H1 (cell line): ENCODE data around the gene AP2A1. TPM values are rescaled to one million over a fixed set of nuclear protein-coding genes. Genes with fewer than 3 reads are reported as not detected.
A peak's percentile ranks its signal among the peaks of the same experiment; 100 is the strongest.

Experiments
- CTCF ChIA-PET: fragments of 300-600 bp; sonication (Branson Sonifier 250); formaldehyde crosslinking; loops from one replicate; lab custom pipeline; 2021; ENCODE audit not compliant: partially characterized antibody; lab: Charles Lee
- POLR2A ChIA-PET: fragments of 300-600 bp; sonication (Branson Sonifier 250); formaldehyde crosslinking; loops from one replicate; lab custom pipeline; 2021; ENCODE audit warnings: inconsistent platforms; ENCODE audit not compliant: partially characterized antibody; lab: Charles Lee
- DNase-seq, 2 experiments: peaks; one replicate each; pipeline versions ENCODE4 v3.0.0 to v3.0.0-alpha.2; 2010 to 2022; ENCODE audit warnings: low spot score in 2 of 2, low read depth in 1 of 2, mixed read lengths in 1 of 2
- FAIRE-seq: peaks from 2 replicates; lab custom pipeline; 2011; peaks lifted over from hg19 to GRCh38; lab: Jason Lieb, UNC
- H2AFZ ChIP-seq: 2 replicates; pipeline ENCODE4 v1.8.1; 2012; ENCODE audit warnings: low read length, inconsistent platforms
- H2AK5ac ChIP-seq: 2 replicates; pipeline ENCODE4 v1.6.1; 2013; ENCODE audit warnings: low read depth, low read length
- H2BK120ac ChIP-seq: replicated peaks from 2 replicates; pipeline ENCODE3; 2013; ENCODE audit warnings: low read depth, low read length, inconsistent platforms
- H2BK12ac ChIP-seq: 2 replicates; pipeline ENCODE4 v1.6.1; 2013; ENCODE audit warnings: low read depth, low read length
- H2BK15ac ChIP-seq: 2 replicates; pipeline ENCODE4 v1.6.1; 2013; ENCODE audit warnings: low read length
- H2BK20ac ChIP-seq: 2 replicates; pipeline ENCODE4 v1.6.1; 2013; ENCODE audit warnings: low read length
- H2BK5ac ChIP-seq: 2 replicates; pipeline ENCODE4 v1.6.1; 2013; ENCODE audit warnings: low read depth, low read length
- H3K14ac ChIP-seq: 2 replicates; pipeline ENCODE4 v1.6.1; 2013; ENCODE audit warnings: inconsistent platforms; ENCODE audit not compliant: insufficient read length
- H3K18ac ChIP-seq: 2 replicates; pipeline ENCODE4 v1.6.1; 2013; ENCODE audit warnings: low read length; ENCODE audit errors: extremely low read depth
- H3K23ac ChIP-seq: 2 replicates; pipeline ENCODE4 v1.6.1; 2013; ENCODE audit warnings: inconsistent platforms; ENCODE audit not compliant: insufficient read length
- H3K23me2 ChIP-seq: 2 replicates; pipeline ENCODE4 v1.6.1; 2013; ENCODE audit warnings: low read depth, low read length
- H3K27ac ChIP-seq: 2 replicates; pipeline ENCODE4 v1.6.1; 2011; ENCODE audit warnings: low read depth, low read length, inconsistent platforms
- H3K27me3 ChIP-seq, 4 experiments: replicated peaks in 1 of 4; 1 replicate in 1 of 4; 2 replicates in 3 of 4; pipeline versions ENCODE4 v1.6.1 to v1.8.1; 2011 to 2013; ENCODE audit warnings: low read length in 3 of 4, mild to moderate bottlenecking in 3 of 4, inconsistent platforms in 2 of 4, mixed read lengths in 2 of 4, moderate library complexity in 1 of 4; ENCODE audit not compliant: control insufficient read depth in 3 of 4, insufficient read depth in 3 of 4; ENCODE audit errors: extremely low read depth in 1 of 4
- H3K36me3 ChIP-seq, 4 experiments: 2 replicates each; pipeline versions ENCODE4 v1.6.1 to v1.8.1; 2011 to 2013; ENCODE audit warnings: mild to moderate bottlenecking in 4 of 4, low read length in 3 of 4, moderate library complexity in 2 of 4, control low read depth in 1 of 4, inconsistent platforms in 1 of 4; ENCODE audit not compliant: insufficient read depth in 4 of 4, control insufficient read depth in 2 of 4
- H3K4ac ChIP-seq: replicated peaks from 2 replicates; pipeline ENCODE3; 2013; ENCODE audit warnings: low read length, low read depth, mixed read lengths, inconsistent platforms; ENCODE audit not compliant: insufficient read length
- H3K4me1 ChIP-seq, 4 experiments: replicated peaks in 1 of 4; 1 replicate in 1 of 4; 2 replicates in 3 of 4; pipeline versions ENCODE4 v1.6.1 to v1.8.1; 2011 to 2013; ENCODE audit warnings: low read length in 3 of 4, inconsistent platforms in 2 of 4, mixed read lengths in 1 of 4; ENCODE audit not compliant: insufficient read depth in 4 of 4, control insufficient read depth in 3 of 4
- H3K4me2 ChIP-seq, 2 experiments: 2 replicates each; pipeline versions ENCODE4 v1.6.1 to v1.8.1; 2011 to 2013; ENCODE audit warnings: low read depth in 2 of 2, low read length in 2 of 2, control low read depth in 1 of 2, inconsistent platforms in 1 of 2, mild to moderate bottlenecking in 1 of 2; ENCODE audit not compliant: insufficient read depth in 1 of 2
- H3K4me3 ChIP-seq, 4 experiments: fragments of 200-600, 300-600 bp in 1 of 4; sonication (generic), shearing (Covaris generic), sonication (Bioruptor Twin) in 1 of 4; 2 replicates each; pipeline versions ENCODE4 v1.5.1 to v1.8.1; 2011 to 2016; ENCODE audit warnings: low read length in 4 of 4, low read depth in 3 of 4, control low read depth in 2 of 4, inconsistent platforms in 2 of 4, mild to moderate bottlenecking in 2 of 4, mixed read lengths in 1 of 4, moderate library complexity in 1 of 4; ENCODE audit not compliant: insufficient read depth in 2 of 4; ENCODE audit errors: extremely low read depth in 1 of 4
- H3K56ac ChIP-seq: replicated peaks from 2 replicates; pipeline ENCODE3; 2013; ENCODE audit warnings: low read depth, mild to moderate bottlenecking, mixed read lengths, low read length, inconsistent platforms; ENCODE audit not compliant: insufficient read length
- H3K79me1 ChIP-seq: 2 replicates; pipeline ENCODE4 v1.6.1; 2013; ENCODE audit warnings: low read depth, low read length, control low read depth
- H3K79me2 ChIP-seq, 2 experiments: 2 replicates each; pipeline versions ENCODE4 v1.6.1 to v1.8.1; 2012 to 2013; ENCODE audit warnings: low read length in 2 of 2, mild to moderate bottlenecking in 2 of 2, inconsistent platforms in 1 of 2; ENCODE audit not compliant: insufficient read depth in 2 of 2, control insufficient read depth in 1 of 2
- H3K9ac ChIP-seq, 4 experiments: replicated peaks in 1 of 4; 1 replicate in 1 of 4; 2 replicates in 3 of 4; pipeline versions ENCODE4 v1.6.1 to v1.8.1; 2011 to 2013; ENCODE audit warnings: low read depth in 3 of 4, low read length in 3 of 4, control low read depth in 2 of 4, mild to moderate bottlenecking in 2 of 4, moderate library complexity in 2 of 4, inconsistent platforms in 1 of 4; ENCODE audit errors: extremely low read depth in 1 of 4
- H3K9me3 ChIP-seq, 2 experiments: 2 replicates each; pipeline versions ENCODE4 v1.6.1 to v1.8.1; 2012 to 2013; ENCODE audit warnings: mild to moderate bottlenecking in 2 of 2, moderate library complexity in 2 of 2, control low read depth in 1 of 2, inconsistent platforms in 1 of 2, low read depth in 1 of 2, low read length in 1 of 2, mixed read lengths in 1 of 2; ENCODE audit not compliant: insufficient read depth in 2 of 2
- H4K20me1 ChIP-seq, 2 experiments: replicated peaks in 1 of 2; 2 replicates each; pipeline versions ENCODE3 to v1.8.1; 2011 to 2013; ENCODE audit warnings: inconsistent platforms in 2 of 2, low read length in 2 of 2, mild to moderate bottlenecking in 1 of 2; ENCODE audit not compliant: insufficient read depth in 2 of 2, control insufficient read depth in 1 of 2
- H4K5ac ChIP-seq: 2 replicates; pipeline ENCODE4 v1.6.1; 2013; ENCODE audit warnings: low read length, low read depth, mixed read lengths, inconsistent platforms; ENCODE audit not compliant: insufficient read length
- H4K8ac ChIP-seq: 2 replicates; pipeline ENCODE4 v1.8.0; 2013; ENCODE audit warnings: mild to moderate bottlenecking, moderate library complexity, low read length, inconsistent platforms; ENCODE audit not compliant: insufficient read depth; ENCODE audit errors: extremely low read depth
- H4K91ac ChIP-seq: replicated peaks from 2 replicates; pipeline ENCODE3; 2013; ENCODE audit warnings: low read length, mixed read lengths, inconsistent platforms; ENCODE audit not compliant: insufficient read length
- ASH2L ChIP-seq: fragments of 200-600, 300-600 bp; sonication (generic); IDR thresholded peaks from one replicate; pipeline ENCODE4 v1.7.1; 2017; ENCODE audit warnings: low read length
- BACH1 ChIP-seq: IDR thresholded peaks from 2 replicates; pipeline ENCODE4 v1.6.1; 2012; ENCODE audit warnings: low read length, improper control_type of control experiment
- CBX5 ChIP-seq: fragments of 300-800, 300-1000 bp; sonication (generic); IDR thresholded peaks from 2 replicates; pipeline ENCODE4 v1.7.1; 2016; ENCODE audit warnings: antibody characterized with exemption, low read length, low read depth
- EGR1 ChIP-seq: IDR thresholded peaks from 2 replicates; pipeline ENCODE4 v1.6.1; 2011; ENCODE audit warnings: low read depth, low read length, borderline replicate concordance
- GABPA ChIP-seq: IDR thresholded peaks from 2 replicates; pipeline ENCODE4 v1.6.1; 2011; ENCODE audit warnings: mild to moderate bottlenecking, low read length, moderate library complexity, borderline replicate concordance; ENCODE audit not compliant: insufficient read depth
- KDM1A ChIP-seq: fragments of 200-600, 300-600 bp; sonication (generic); IDR thresholded peaks from 2 replicates; pipeline ENCODE4 v1.7.1; 2016; ENCODE audit warnings: mild to moderate bottlenecking, low read length, borderline replicate concordance
- KDM5A ChIP-seq: fragments of 200-600 bp; IDR thresholded peaks from 2 replicates; pipeline ENCODE4 v1.7.1; 2012; ENCODE audit warnings: mild to moderate bottlenecking, low read length, inconsistent platforms, mixed read lengths
- PHF8 ChIP-seq: fragments of 200-600 bp; sonication (generic); conservative IDR thresholded peaks from 2 replicates; pipeline ENCODE4 v1.7.1; 2012; ENCODE audit warnings: low read depth, mild to moderate bottlenecking, inconsistent platforms, low read length, moderate library complexity
- SIN3A ChIP-seq, 2 experiments: IDR thresholded peaks in 1 of 2; conservative IDR thresholded peaks in 1 of 2; 2 replicates each; pipeline ENCODE4 v1.6.1; 2011 to 2012; ENCODE audit warnings: low read length in 2 of 2, improper control_type of control experiment in 1 of 2, low read depth in 1 of 2, mild to moderate bottlenecking in 1 of 2
- SP2 ChIP-seq: IDR thresholded peaks from 2 replicates; pipeline ENCODE4 v1.6.1; 2012; ENCODE audit warnings: mild to moderate bottlenecking, low read length, inconsistent platforms
- SRF ChIP-seq: IDR thresholded peaks from 2 replicates; pipeline ENCODE4 v1.6.1; 2011; ENCODE audit warnings: mild to moderate bottlenecking, low read depth, low read length, moderate library complexity
- TAF7 ChIP-seq: optimal IDR thresholded peaks from 2 replicates; pipeline ENCODE3; 2011; ENCODE audit warnings: low read depth, mild to moderate bottlenecking, inconsistent platforms, low read length, moderate library complexity, borderline replicate concordance
- WGBS, 2 experiments: shearing (Covaris generic) in 1 of 2; methylation state at CpG; one replicate each; pipeline versions ENCODE4 v1.1.6 to v1.1.7; 2013 to 2015; ENCODE audit warnings: low lambda C conversion rate in 2 of 2, mixed read lengths in 2 of 2, inconsistent platforms in 1 of 2, low coverage in 1 of 2, missing lambda C conversion rate in 1 of 2; ENCODE audit not compliant: insufficient replicate concordance in 2 of 2, insufficient coverage in 1 of 2, insufficient read length in 1 of 2; ENCODE audit errors: extremely low coverage in 1 of 2, missing lambda C conversion rate in 1 of 2; 5-methylcytosine and 5-hydroxymethylcytosine counted together
- polyA plus RNA-seq, 7 experiments: library from polyadenylated mRNA; depleted of rRNA in 3 of 7; stranded (reverse) in 5 of 7; unstranded in 2 of 7; fragments of >200 nt in 5 of 7; fragments of 200-250 nt in 2 of 7; gene quantifications; 1 replicate in 5 of 7; 2 replicates in 1 of 7; 4 replicates in 1 of 7; pipeline versions ENCODE4 v1.2.1 to v1.2.3, GENCODE V29; 2011 to 2013; ENCODE audit warnings: missing spikeins in 2 of 7, mixed read lengths in 2 of 7
- total RNA-seq: library from RNA; stranded (reverse); fragmentation: NEBNext Ultra II Directional; extraction: Animal tissue kit (Norgen Biotek cat#: 25700); gene quantifications from 2 replicates; pipeline ENCODE4 v1.2.1, GENCODE V29; 2021

Gene AP2A1
- total and polyA plus RNA-seq, 2 of the 8 experiments (the other 6 are each of a cell fraction or from before 2014, with no cell fraction given), result 105 to 106 TPM

- no peak for DNase-seq
- POLR2A ChIA-PET, result interaction anchor here (0.6 to 4.1 kb wide), 12 partner anchors 11 to 143 kb away, joined by 3 to 26 read pairs (median 3); partner anchors contain the start of genes ADM5, BCL2L12, IRF3 and PRMT1
- CTCF ChIA-PET, result interaction anchor here (0.6 to 1.3 kb wide), 2 partner anchors 10 to 22 kb away, joined by 3 to 4 read pairs; no protein-coding TSS in a partner anchor
- TF ChIP-seq EGR1, result no peak
- TF ChIP-seq KDM1A, result no peak
- no peak for TF ChIP-seq SRF
- TF ChIP-seq ASH2L, result no peak
- no peak for TF ChIP-seq KDM5A
- TF ChIP-seq TAF7, result no peak
- no peak for TF ChIP-seq CBX5
- no peak for TF ChIP-seq SIN3A (conservative IDR thresholded peaks at IDR 0.05 in 1 of 2, IDR thresholded peaks at IDR 0.05 in 1 of 2; ENCODE audit: low read depth in 1 of 2, low read length in 2 of 2)
- no peak for TF ChIP-seq SP2
- no peak for TF ChIP-seq PHF8
- TF ChIP-seq GABPA, result no peak
- no peak for TF ChIP-seq BACH1
Measured at GRCh38 chr19:49807904-49808675, 41.3 kb downstream of the AP2A1 start.

More at GRCh38 chr19:49807904-49808675, 41.3 kb downstream of the AP2A1 start:
- peak overlapping the region in 2 of 4 experiments; percentile 25 to 54; a peak in 1 of 7 replicates for H3K9ac ChIP-seq
- peaks cover 6 to 17% (median 13%) of the 10 kb centered on the region in 4 experiments for H3K4me1 ChIP-seq
- H3K79me1 ChIP-seq, result 0 out of 2 replicates have a peak, but pooled peaks cover 2% of the 10 kb centered on the region
- H3K36me3 ChIP-seq, result peaks cover 0 to 8% (median 5%) of the 10 kb centered on the region in 4 experiments; a peak in 6 of 8 replicates
- H3K23ac ChIP-seq, result no peak overlapping the region
- H4K20me1 ChIP-seq, result peaks cover 0 to 9% of the 10 kb centered on the region in 2 experiments
- no peak overlapping the region for H2BK15ac ChIP-seq
- H2BK120ac ChIP-seq, result no peak overlapping the region
- H2BK12ac ChIP-seq, result no peak overlapping the region
- H3K14ac ChIP-seq, result no peak overlapping the region
- peaks cover 2% of the 10 kb centered on the region; the same call in 1 of the 2 replicates for H3K23me2 ChIP-seq
- 94% methylated on average over 13 of the region's 20 CpGs; no CpG with 5 or more reads in 1 of the 2 experiments for WGBS, 2 experiments
- H2BK5ac ChIP-seq, result peak overlapping the region; percentile 45; the same call in 1 of the 2 replicates
- no peak overlapping the region for H3K4ac ChIP-seq
- peak overlapping the region; percentile 51; the same call in 1 of the 2 replicates for H3K18ac ChIP-seq
- no peak overlapping the region for H2AFZ ChIP-seq
- no peaks in the 10 kb centered on the region for H3K9me3 ChIP-seq
- no peak overlapping the region for H4K91ac ChIP-seq
- H2BK20ac ChIP-seq, result no peak overlapping the region
- no peaks in the 10 kb centered on the region for H3K27me3 ChIP-seq
- no peak for FAIRE-seq
- H3K4me2 ChIP-seq, result peak overlapping the region; percentile 66 to 68
- no peak overlapping the region for H4K5ac ChIP-seq
- peak overlapping the region in 3 of 4 experiments; percentile 7 to 61 (median 14); a peak in 4 of 8 replicates for H3K4me3 ChIP-seq
- no peak overlapping the region for H3K27ac ChIP-seq
- H2AK5ac ChIP-seq, result no peak overlapping the region; the same call in 1 of the 2 replicates
- no peak overlapping the region for H4K8ac ChIP-seq
- H3K79me2 ChIP-seq, result no peaks in the 10 kb centered on the region
- no peak overlapping the region for H3K56ac ChIP-seq
